Stimulated activated naive B cell treated with anti-CD40 and anti-IgM and Interleukin-4, amounts not matched to agents 10 μg/mL and 1 μg/mL and 100 μg/mL, for 72 hours (primary cell): Measurements from ENCODE around the gene HOXD10.

Source experiments
- ATAC-seq, 2 donors: fragments of 150-1000 bp; cut with Tn5 transposase; replicated peaks; 2 replicates each; pipeline ENCODE4 v1.10.0; 2021; ENCODE audit warnings: moderate library complexity in 1 of 2
- DNase-seq: peaks from one replicate; pipeline ENCODE4 v3.0.0; 2021
- H3K27ac Mint-ChIP-seq: one replicate; pipeline ENCODE4 v1.8.0; 2022; ENCODE audit warnings: mild to moderate bottlenecking, mixed read lengths
- H3K27me3 Mint-ChIP-seq, 2 donors: one replicate each; pipeline ENCODE4 v1.8.0; 2022; ENCODE audit warnings: mixed read lengths in 2 of 2
- H3K36me3 Mint-ChIP-seq, 2 donors: one replicate each; pipeline ENCODE4 v1.8.0; 2022; ENCODE audit warnings: mixed read lengths in 2 of 2, mild to moderate bottlenecking in 1 of 2
- H3K4me1 Mint-ChIP-seq, 2 donors: one replicate each; pipeline ENCODE4 v1.8.0; 2022; ENCODE audit warnings: mixed read lengths in 2 of 2, mild to moderate bottlenecking in 1 of 2
- H3K4me3 Mint-ChIP-seq, 2 donors: one replicate each; pipeline ENCODE4 v1.8.0; 2022; ENCODE audit warnings: mild to moderate bottlenecking in 2 of 2, mixed read lengths in 2 of 2, moderate library complexity in 1 of 2
- H3K9me3 Mint-ChIP-seq, 2 donors: one replicate each; pipeline ENCODE4 v1.8.0; 2022; ENCODE audit warnings: mixed read lengths in 2 of 2, mild to moderate bottlenecking in 1 of 2

The HOXD10 gene

DNA sequence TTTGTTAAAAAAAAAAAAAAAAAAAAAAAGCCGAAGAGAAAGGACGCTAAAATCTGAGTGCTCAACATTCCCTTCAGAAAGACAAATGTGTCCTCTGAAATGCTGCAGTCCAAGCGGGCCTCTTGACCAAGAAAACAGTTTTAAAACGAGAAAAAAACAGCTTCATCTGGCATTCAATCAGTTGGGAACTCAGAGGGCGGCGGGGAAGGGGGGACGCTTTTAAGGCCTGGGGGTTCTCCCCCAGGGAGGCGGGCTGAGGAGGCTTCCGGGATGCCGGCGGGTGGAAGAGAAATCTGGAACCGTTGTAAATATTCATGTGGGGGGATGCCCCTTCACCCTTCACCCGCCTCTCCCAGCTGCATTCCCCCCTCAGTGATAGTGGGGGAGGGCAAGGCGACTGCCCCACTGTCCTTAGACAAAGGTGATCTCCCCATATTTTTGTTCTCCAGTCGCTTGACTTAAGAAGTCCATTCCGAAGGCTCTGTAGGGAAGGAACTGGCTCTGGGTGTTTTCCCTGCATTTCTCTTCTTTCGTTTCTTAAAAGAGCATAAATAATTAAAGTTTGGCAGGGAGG lies 12.7 kb upstream of the HOXD10 start:
- H3K36me3 Mint-ChIP-seq, result peaks cover 3 to 9% of the 10 kb centered on the region in 2 donors
- peaks cover 77 to 86% of the 10 kb centered on the region in 2 donors for H3K27me3 Mint-ChIP-seq
- H3K27ac Mint-ChIP-seq, result peak overlapping the region; percentile 72
- peaks cover 0 to 2% of the 10 kb centered on the region in 2 donors for H3K9me3 Mint-ChIP-seq
- DNase-seq (no peak), ATAC-seq (no peak)
- peaks cover 20 to 29% of the 10 kb centered on the region in 2 donors for H3K4me1 Mint-ChIP-seq
- no peak overlapping the region for H3K4me3 Mint-ChIP-seq

GRCh38 chr2:176104316-176105077 lies 12.1 kb upstream of the HOXD10 start:
- Mint-ChIP-seq H3K9me3 (peaks cover 0 to 2% of the 10 kb centered on the region in 2 donors), H3K36me3 (peaks cover 3 to 9% of the 10 kb centered on the region in 2 donors), H3K4me3 (peak overlapping the region in 1 of 2 donors; percentile 47), H3K27ac (peak overlapping the region; percentile 72), H3K4me1 (peaks cover 20 to 32% of the 10 kb centered on the region in 2 donors), H3K27me3 (peaks cover 79 to 86% of the 10 kb centered on the region in 2 donors)
- ATAC-seq, result no peak
- no peak for DNase-seq

DNA sequence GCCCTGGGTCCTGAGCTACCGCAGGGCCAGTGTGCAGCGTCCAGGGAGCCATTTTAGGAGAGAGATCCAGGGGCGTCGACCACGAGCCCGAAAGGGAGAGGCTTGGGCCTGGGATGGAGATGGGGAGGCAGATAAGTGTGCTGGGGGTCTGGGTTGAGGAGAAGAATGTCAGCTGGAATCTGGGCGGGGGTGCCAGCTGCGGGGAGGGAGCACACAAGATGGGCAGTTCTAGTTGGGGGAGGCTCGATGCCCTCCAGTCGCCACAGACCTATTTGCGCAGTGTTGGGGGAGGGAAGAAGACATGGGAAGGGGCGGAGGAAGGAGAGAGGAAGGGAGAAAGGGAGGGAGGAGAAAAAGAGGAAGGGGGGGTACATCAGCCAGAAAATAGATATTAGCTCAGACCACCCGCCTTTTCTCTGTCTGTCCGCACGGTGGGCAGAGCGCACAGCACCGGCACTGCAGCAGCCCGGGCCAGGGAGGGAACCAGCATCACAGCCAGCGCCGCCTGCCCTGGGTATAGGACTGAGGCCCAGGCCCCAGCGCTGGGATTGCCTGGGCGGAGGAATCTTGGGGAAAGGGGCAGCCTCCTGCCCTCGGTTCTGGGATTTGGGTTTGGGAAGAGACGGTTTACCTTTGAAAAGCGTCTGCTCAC lies 11.4 kb upstream of the HOXD10 start:
- Mint-ChIP-seq H3K36me3 (peaks cover 3 to 9% of the 10 kb centered on the region in 2 donors), H3K4me1 (peaks cover 20 to 32% of the 10 kb centered on the region in 2 donors), H3K9me3 (peaks cover 0 to 2% of the 10 kb centered on the region in 2 donors), H3K4me3 (peak overlapping the region; percentile 5 to 43), H3K27me3 (peaks cover 79 to 86% of the 10 kb centered on the region in 2 donors), H3K27ac (peak overlapping the region; percentile 43)
- ATAC-seq (no peak), DNase-seq (no peak)

- peak overlapping the region; percentile 52 for H3K27ac Mint-ChIP-seq
- ATAC-seq (no peak), DNase-seq (no peak)
- peaks cover 77 to 78% of the 10 kb centered on the region in 2 donors for H3K27me3 Mint-ChIP-seq
- peaks cover 0 to 2% of the 10 kb centered on the region in 2 donors for H3K9me3 Mint-ChIP-seq
- peaks cover 20 to 32% of the 10 kb centered on the region in 2 donors for H3K4me1 Mint-ChIP-seq
- peak overlapping the region; percentile 46 to 66 for H3K4me3 Mint-ChIP-seq
- H3K36me3 Mint-ChIP-seq, result peaks cover 3 to 9% of the 10 kb centered on the region in 2 donors
Measured at GRCh38 chr2:176105730-176106580, 10.6 kb upstream of the HOXD10 start.

GRCh38 chr2:176106581-176107539 lies 9.7 kb upstream of the HOXD10 start, which contains the start of gene HOXD11:
TSS of gene HOXD11 (plus strand) at chr2:176107280. CDS start at chr2:176107356, 76 bp downstream.
- Mint-ChIP-seq H3K27me3 (peaks cover 73 to 78% of the 10 kb centered on the region in 2 donors), H3K4me3 (peak within 1 kb of the TSS; percentile 59 to 66), H3K27ac (peak within 1 kb of the TSS; percentile 83), H3K4me1 (peaks cover 22 to 36% of the 10 kb centered on the region in 2 donors), H3K36me3 (peaks cover 3 to 9% of the 10 kb centered on the region in 2 donors), H3K9me3 (peaks cover 0 to 2% of the 10 kb centered on the region in 2 donors)
- ATAC-seq (peak; percentile 12 to 23), DNase-seq (no peak)

DNA sequence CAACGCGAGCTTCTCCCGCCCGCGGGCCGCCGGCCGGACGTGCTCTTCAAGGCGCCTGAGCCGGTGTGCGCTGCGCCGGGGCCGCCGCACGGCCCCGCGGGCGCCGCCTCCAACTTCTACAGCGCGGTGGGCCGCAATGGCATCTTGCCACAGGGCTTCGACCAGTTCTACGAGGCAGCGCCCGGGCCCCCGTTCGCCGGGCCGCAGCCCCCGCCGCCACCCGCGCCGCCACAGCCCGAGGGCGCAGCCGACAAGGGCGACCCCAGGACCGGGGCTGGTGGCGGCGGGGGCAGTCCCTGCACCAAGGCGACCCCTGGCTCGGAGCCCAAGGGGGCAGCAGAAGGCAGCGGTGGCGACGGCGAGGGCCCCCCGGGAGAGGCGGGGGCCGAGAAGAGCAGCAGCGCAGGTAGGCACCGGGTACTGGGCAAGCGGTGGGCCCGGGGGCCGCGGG lies 8.8 kb upstream of the HOXD10 start:
- H3K27ac Mint-ChIP-seq, result no peak overlapping the region
- no peak overlapping the region for H3K4me3 Mint-ChIP-seq
- DNase-seq, result no peak
- peaks cover 0 to 2% of the 10 kb centered on the region in 2 donors for H3K9me3 Mint-ChIP-seq
- peaks cover 73 to 78% of the 10 kb centered on the region in 2 donors for H3K27me3 Mint-ChIP-seq
- no peak for ATAC-seq
- peaks cover 23 to 36% of the 10 kb centered on the region in 2 donors for H3K4me1 Mint-ChIP-seq
- H3K36me3 Mint-ChIP-seq, result peaks cover 3 to 9% of the 10 kb centered on the region in 2 donors

- Mint-ChIP-seq H3K36me3 (peaks cover 3 to 9% of the 10 kb centered on the region in 2 donors), H3K4me3 (peak overlapping the region in 1 of 2 donors; percentile 21), H3K9me3 (peaks cover 0 to 2% of the 10 kb centered on the region in 2 donors), H3K27ac (peak overlapping the region; percentile 79), H3K4me1 (peaks cover 22 to 31% of the 10 kb centered on the region in 2 donors), H3K27me3 (peaks cover 69 to 75% of the 10 kb centered on the region in 2 donors)
- ATAC-seq (no peak), DNase-seq (no peak)
Measured at GRCh38 chr2:176109192-176109901, 7.2 kb upstream of the HOXD10 start.

DNA sequence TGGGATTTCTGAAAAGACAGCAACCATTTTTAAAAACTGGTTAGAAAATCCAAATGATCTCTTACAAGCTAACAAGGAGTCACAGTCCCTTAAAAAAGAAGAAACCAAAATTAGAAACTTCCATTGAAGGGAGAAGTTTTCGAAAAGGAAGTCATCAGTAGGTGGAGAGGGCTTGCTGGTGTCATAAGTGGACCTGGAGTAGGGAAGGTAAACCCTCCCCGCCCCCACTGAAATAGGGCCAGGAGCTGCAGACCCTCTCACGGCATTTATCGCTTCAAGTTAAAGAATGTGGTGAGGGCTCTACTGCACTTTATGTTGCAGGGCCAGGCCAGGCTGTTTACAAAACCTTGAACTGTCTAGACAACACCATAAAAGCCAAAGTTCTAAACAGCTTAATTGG lies 6.6 kb upstream of the HOXD10 start:
- H3K36me3 Mint-ChIP-seq, result peaks cover 3 to 8% of the 10 kb centered on the region in 2 donors
- peaks cover 18 to 25% of the 10 kb centered on the region in 2 donors for H3K4me1 Mint-ChIP-seq
- peaks cover 66 to 75% of the 10 kb centered on the region in 2 donors for H3K27me3 Mint-ChIP-seq
- H3K4me3 Mint-ChIP-seq, result no peak overlapping the region
- DNase-seq (no peak), ATAC-seq (no peak)
- peaks cover 0 to 1% of the 10 kb centered on the region in 2 donors for H3K9me3 Mint-ChIP-seq
- no peak overlapping the region for H3K27ac Mint-ChIP-seq

DNA sequence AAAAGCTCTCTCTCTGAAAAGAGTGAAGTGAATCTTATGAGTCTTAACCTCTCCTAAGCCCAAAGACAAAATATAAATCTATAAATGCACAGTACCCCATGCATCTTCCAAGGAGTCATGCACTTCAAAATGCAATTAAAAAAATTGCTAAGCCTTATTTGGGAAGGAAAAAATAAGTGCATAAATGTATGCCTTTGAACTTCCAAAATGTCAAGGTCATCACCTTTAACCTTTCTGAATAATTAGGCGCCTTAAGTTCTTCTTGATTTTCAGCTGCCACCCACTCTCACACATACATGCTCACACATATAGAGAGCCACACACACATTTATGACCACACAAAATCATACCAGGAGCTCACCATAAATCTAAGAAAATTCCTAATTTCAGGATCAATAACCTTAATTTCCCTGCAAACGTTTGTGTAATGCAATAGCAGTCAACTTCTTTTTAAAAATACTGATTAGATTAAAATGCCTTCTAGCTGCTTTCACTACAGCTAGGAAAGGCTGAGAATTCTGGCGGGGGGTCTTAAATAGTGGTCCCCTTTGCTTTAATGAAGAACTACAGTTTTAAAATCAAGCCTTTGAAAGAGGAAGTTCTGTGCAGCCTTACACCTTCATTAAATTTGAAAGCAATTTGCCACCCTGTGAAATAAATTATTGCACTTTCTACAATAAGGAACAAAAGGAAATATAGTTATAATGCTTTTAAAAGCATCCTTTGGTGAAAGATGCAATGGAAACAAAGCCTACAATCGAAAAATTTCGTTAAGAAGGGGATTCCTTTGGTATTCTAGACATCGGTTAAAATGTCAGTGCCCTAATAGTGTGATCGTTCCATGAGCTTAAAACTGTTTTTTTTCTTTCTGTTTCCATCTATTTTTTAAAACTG lies 5.9 kb upstream of the HOXD10 start:
- peaks cover 2 to 6% of the 10 kb centered on the region in 2 donors for H3K36me3 Mint-ChIP-seq
- peaks cover 61 to 71% of the 10 kb centered on the region in 2 donors for H3K27me3 Mint-ChIP-seq
- DNase-seq, result no peak
- no peaks in the 10 kb centered on the region for H3K9me3 Mint-ChIP-seq
- peak overlapping the region; percentile 90 for H3K27ac Mint-ChIP-seq
- peak overlapping the region in 1 of 2 donors; percentile 40 for H3K4me3 Mint-ChIP-seq
- H3K4me1 Mint-ChIP-seq, result peaks cover 12 to 18% of the 10 kb centered on the region in 2 donors
- ATAC-seq, result no peak

DNA sequence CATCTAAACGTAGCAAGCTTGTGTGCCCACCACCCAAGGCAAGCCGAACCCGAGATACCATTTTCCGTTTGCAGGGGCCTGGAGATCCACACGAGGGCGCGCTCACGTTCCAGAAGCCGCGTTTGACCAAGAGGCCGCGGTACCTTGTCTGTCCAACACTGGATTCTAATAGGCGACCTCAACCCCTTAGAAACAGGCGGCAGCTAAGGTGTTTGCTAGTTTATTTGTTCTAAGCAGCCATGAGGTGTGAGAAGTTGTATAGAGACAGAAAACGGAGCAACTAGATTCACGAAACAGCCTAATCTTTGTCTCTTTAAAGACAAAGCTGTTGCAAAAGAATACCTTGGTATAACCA lies 5.3 kb upstream of the HOXD10 start:
- no peak for DNase-seq

DNA sequence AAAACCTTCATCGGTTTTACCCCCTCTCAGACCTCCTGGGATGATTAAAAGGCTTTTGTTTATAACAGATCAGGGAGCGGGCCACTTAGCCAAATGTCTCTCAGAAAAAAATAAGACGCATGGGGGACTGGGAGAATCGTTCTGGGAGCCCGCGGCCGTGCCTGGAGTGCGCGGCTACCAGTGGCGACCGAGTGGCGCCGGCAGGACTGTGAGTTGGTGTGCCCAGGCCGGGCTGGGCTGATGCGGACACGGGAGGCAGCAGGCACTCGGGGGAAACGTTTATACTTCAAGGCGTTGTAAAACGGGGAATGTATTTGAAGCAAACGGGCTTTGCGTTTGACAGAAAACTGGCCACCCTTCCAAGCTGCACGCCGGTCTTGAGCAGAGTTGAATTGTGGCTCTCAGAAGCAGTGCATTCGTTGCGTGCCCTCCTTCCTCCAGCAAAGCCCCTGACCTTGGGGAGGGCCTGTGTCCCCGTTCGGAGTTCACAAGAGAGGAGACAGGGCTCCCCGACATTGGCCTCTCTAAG lies 4.7 kb upstream of the HOXD10 start:
- no peak for DNase-seq
- Mint-ChIP-seq H3K4me1 (peaks cover 7 to 15% of the 10 kb centered on the region in 2 donors), H3K27me3 (peaks cover 63 to 74% of the 10 kb centered on the region in 2 donors), H3K36me3 (peaks cover 0 to 2% of the 10 kb centered on the region in 2 donors), H3K9me3 (peaks cover 0 to 2% of the 10 kb centered on the region in 2 donors), H3K27ac (peak overlapping the region; percentile 51), H3K4me3 (peak overlapping the region in 1 of 2 donors; percentile 13)
- no peak for ATAC-seq

More for the DNA sequence above, 5.3 kb upstream of the HOXD10 start:
- ATAC-seq, result no peak
- peak overlapping the region in 1 of 2 donors; percentile 40 for H3K4me3 Mint-ChIP-seq
- H3K9me3 Mint-ChIP-seq, result no peaks in the 10 kb centered on the region
- H3K4me1 Mint-ChIP-seq, result peaks cover 7 to 13% of the 10 kb centered on the region in 2 donors
- peaks cover 59 to 71% of the 10 kb centered on the region in 2 donors for H3K27me3 Mint-ChIP-seq
- H3K27ac Mint-ChIP-seq, result peak overlapping the region; percentile 90
- H3K36me3 Mint-ChIP-seq, result peaks cover under 1 to 2% of the 10 kb centered on the region in 2 donors
